Fibroblast of lung (primary cell): ENCODE results near the gene NOG. TPM values are rescaled to one million over a fixed set of nuclear protein-coding genes. Genes with fewer than 3 reads are reported as not detected.

Experiments
- DNase-seq, 2 donors: peaks; one replicate each; pipeline versions ENCODE4 v3.0.0 to v3.0.0-alpha.2; 2010; ENCODE audit warnings: low read depth in 2 of 2
- H2AFZ ChIP-seq: 2 replicates; pipeline ENCODE4 v1.5.1; 2012; ENCODE audit warnings: low read length, control low read depth, inconsistent platforms
- H3K27ac ChIP-seq: 2 replicates; pipeline ENCODE4 v1.5.1; 2011; ENCODE audit warnings: low read length, control low read depth; ENCODE audit not compliant: insufficient read depth
- H3K27me3 ChIP-seq: 2 replicates; pipeline ENCODE4 v1.5.1; 2011; ENCODE audit warnings: mild to moderate bottlenecking, low read length; ENCODE audit not compliant: control insufficient read depth, insufficient read depth
- H3K36me3 ChIP-seq: 2 replicates; pipeline ENCODE4 v1.5.1; 2011; ENCODE audit warnings: low read length; ENCODE audit not compliant: control insufficient read depth, insufficient read depth
- H3K4me1 ChIP-seq: 2 replicates; pipeline ENCODE4 v1.5.1; 2011; ENCODE audit warnings: low read length; ENCODE audit not compliant: control insufficient read depth, insufficient read depth; ENCODE audit errors: extremely low read depth
- H3K4me2 ChIP-seq: 2 replicates; pipeline ENCODE4 v1.5.1; 2011; ENCODE audit warnings: low read length, control low read depth; ENCODE audit not compliant: insufficient read depth; ENCODE audit errors: extremely low read depth
- H3K4me3 ChIP-seq, 4 experiments: fragments of 200-600 bp in 1 of 4; sonication (generic) in 1 of 4; replicated peaks in 1 of 4; 2 replicates each; pipeline ENCODE4 v1.5.1; 2011 to 2016; ENCODE audit warnings: low read length in 4 of 4, low read depth in 3 of 4, mild to moderate bottlenecking in 3 of 4, control low read depth in 2 of 4, inconsistent platforms in 1 of 4, mixed read lengths in 1 of 4; ENCODE audit not compliant: insufficient read depth in 1 of 4; ENCODE audit errors: control extremely low read depth in 1 of 4
- H3K79me2 ChIP-seq: 2 replicates; pipeline ENCODE4 v1.5.1; 2012; ENCODE audit warnings: mild to moderate bottlenecking, low read length, inconsistent platforms; ENCODE audit not compliant: control insufficient read depth, insufficient read depth
- H3K9ac ChIP-seq: 2 replicates; pipeline ENCODE4 v1.5.1; 2011; ENCODE audit warnings: mild to moderate bottlenecking, low read length, control low read depth; ENCODE audit not compliant: insufficient read depth
- H3K9me3 ChIP-seq: 2 replicates; pipeline ENCODE4 v1.5.1; 2012; ENCODE audit warnings: low read depth, low read length; ENCODE audit not compliant: control insufficient read depth, insufficient read depth
- H4K20me1 ChIP-seq: 2 replicates; pipeline ENCODE4 v1.5.1; 2011; ENCODE audit warnings: low read length; ENCODE audit not compliant: control insufficient read depth, insufficient read depth; ENCODE audit errors: extremely low read depth
- CTCF ChIP-seq, 2 donors: IDR thresholded peaks in 1 of 2; conservative IDR thresholded peaks in 1 of 2; 1 replicate in 1 of 2; 2 replicates in 1 of 2; pipeline ENCODE4 v1.5.1; 2011 to 2012; ENCODE audit warnings: low read length in 2 of 2, control low read depth in 1 of 2, inconsistent platforms in 1 of 2, low read depth in 1 of 2, mild to moderate bottlenecking in 1 of 2
- EZH2 ChIP-seq: IDR thresholded peaks from 2 replicates; pipeline ENCODE4 v1.5.1; 2012; ENCODE audit warnings: low read length, control low read depth, mild to moderate bottlenecking; ENCODE audit errors: missing control alignments
- polyA plus RNA-seq, 2 donors: library from polyadenylated mRNA; depleted of rRNA in 1 of 2; stranded (reverse) in 1 of 2; unstranded in 1 of 2; fragments of >200 nt; gene quantifications; 2 replicates each; pipeline ENCODE4 v1.2.1, GENCODE V29; 2011 to 2012; ENCODE audit warnings: missing spikeins in 1 of 2
- total RNA-seq: library from RNA; depleted of rRNA; stranded (reverse); fragments of >200 nt; gene quantifications from 2 replicates; pipeline ENCODE4 v1.2.1, GENCODE V29; 2014

Gene NOG
- total and polyA plus RNA-seq, 2 donors (not counting 1 experiment from before 2014, with no cell fraction given), result 0.73 to 0.99 TPM

GRCh38 chr17:56623383-56623782 is 29.9 kb downstream of the NOG start:
- no peak for DNase-seq
- H4K20me1 ChIP-seq, result peaks cover 1% of the 10 kb centered on the region
- H3K27me3 ChIP-seq, result no peaks in the 10 kb centered on the region
- no peak overlapping the region for H3K4me3 ChIP-seq
- H3K9me3 ChIP-seq, result no peaks in the 10 kb centered on the region
- H3K4me1 ChIP-seq, result no peaks in the 10 kb centered on the region
- H2AFZ ChIP-seq, result no peak overlapping the region
- no peak overlapping the region for H3K9ac ChIP-seq
- TF ChIP-seq EZH2 (no peak), CTCF (conservative IDR thresholded peaks at IDR 0.05 in 1 of 2, IDR thresholded peaks at IDR 0.05 in 1 of 2; ENCODE audit: low read depth in 1 of 2, low read length in 2 of 2) (no peak)
- no peaks in the 10 kb centered on the region for H3K36me3 ChIP-seq
- H3K79me2 ChIP-seq, result no peaks in the 10 kb centered on the region
- no peak overlapping the region for H3K27ac ChIP-seq
- H3K4me2 ChIP-seq, result no peak overlapping the region

GRCh38 chr17:56624309-56624708 is 30.8 kb downstream of the NOG start:
- H3K4me3 ChIP-seq, result no peak overlapping the region
- no peak for TF ChIP-seq EZH2
- no peak for TF ChIP-seq CTCF (conservative IDR thresholded peaks at IDR 0.05 in 1 of 2, IDR thresholded peaks at IDR 0.05 in 1 of 2; ENCODE audit: low read depth in 1 of 2, low read length in 2 of 2)
- H3K4me1 ChIP-seq, result no peaks in the 10 kb centered on the region
- H3K4me2 ChIP-seq, result no peak overlapping the region
- no peak overlapping the region for H3K9ac ChIP-seq
- H3K27me3 ChIP-seq, result no peaks in the 10 kb centered on the region
- H3K36me3 ChIP-seq, result no peaks in the 10 kb centered on the region
- peaks cover 1% of the 10 kb centered on the region for H4K20me1 ChIP-seq
- no peak overlapping the region for H3K27ac ChIP-seq
- H2AFZ ChIP-seq, result no peak overlapping the region
- no peaks in the 10 kb centered on the region for H3K79me2 ChIP-seq
- H3K9me3 ChIP-seq, result no peaks in the 10 kb centered on the region
- DNase-seq, result no peak

GRCh38 chr17:56624912-56625311 is 31.4 kb downstream of the NOG start:
- no peak for TF ChIP-seq EZH2
- TF ChIP-seq CTCF (conservative IDR thresholded peaks at IDR 0.05 in 1 of 2, IDR thresholded peaks at IDR 0.05 in 1 of 2; ENCODE audit: low read depth in 1 of 2, low read length in 2 of 2), result no peak
- no peak overlapping the region for H2AFZ ChIP-seq

More at GRCh38 chr17:56624912-56625311, 31.4 kb downstream of the NOG start:
- no peaks in the 10 kb centered on the region for H3K27me3 ChIP-seq
- no peak overlapping the region for H3K27ac ChIP-seq
- H3K4me2 ChIP-seq, result no peak overlapping the region
- H3K9me3 ChIP-seq, result no peaks in the 10 kb centered on the region
- H3K79me2 ChIP-seq, result no peaks in the 10 kb centered on the region
- no peak overlapping the region for H3K9ac ChIP-seq
- DNase-seq, result no peak
- H3K4me1 ChIP-seq, result no peaks in the 10 kb centered on the region
- H3K4me3 ChIP-seq, result no peak overlapping the region
- H4K20me1 ChIP-seq, result peaks cover 1% of the 10 kb centered on the region
- no peaks in the 10 kb centered on the region for H3K36me3 ChIP-seq
